ENCODE measurements around the gene DENND1A.
"Not testable (repeated sequence)": the region's sequence is repeated elsewhere in the genome, so short reads cannot be mapped to it uniquely, and the experiment has no call there.

The DENND1A gene

GRCh38 chr9:123929870-123930831, at the start of gene DENND1A:
Gene DENND1A, minus strand, starts transcription at chr9:123930126. Its CDS starts 221 bp downstream, at chr9:123929905.
- peak; percentile 92 for DNase-seq

- DNase-seq, result no peak
These were observed 49.1 kb upstream of the DENND1A start for GRCh38 chr9:123978981-123979380.

GRCh38 chr9:123976579-123976978, 46.7 kb upstream of the DENND1A start:
- not testable (repeated sequence) for DNase-seq

- no peak for DNase-seq
These were observed 45.9 kb upstream of the DENND1A start for GRCh38 chr9:123975871-123976270.

- no peak for DNase-seq
These were observed 44.5 kb upstream of the DENND1A start for GRCh38 chr9:123974471-123974870.

GRCh38 chr9:123973590-123974223, 43.8 kb upstream of the DENND1A start:
- no peak for DNase-seq

GRCh38 chr9:123972618-123973017, 42.7 kb upstream of the DENND1A start:
- DNase-seq, result no peak

GRCh38 chr9:123967323-123967722, 37.4 kb upstream of the DENND1A start:
- no peak for DNase-seq

GRCh38 chr9:123965801-123966686, 36.1 kb upstream of the DENND1A start:
- DNase-seq, result no peak

GRCh38 chr9:123964761-123965160, 34.8 kb upstream of the DENND1A start:
- no peak for DNase-seq

- DNase-seq, result no peak
These were observed 31.0 kb upstream of the DENND1A start for GRCh38 chr9:123960965-123961364.

GRCh38 chr9:123960366-123960765, 30.4 kb upstream of the DENND1A start:
- DNase-seq, result no peak

- no peak for DNase-seq
These were observed 29.9 kb upstream of the DENND1A start for GRCh38 chr9:123959787-123960186.

- no peak for DNase-seq
These were observed 27.8 kb upstream of the DENND1A start for GRCh38 chr9:123957731-123958130.

- no peak for DNase-seq
These were observed 27.3 kb upstream of the DENND1A start for GRCh38 chr9:123957168-123957721.

- DNase-seq, result no peak
These were observed 25.7 kb upstream of the DENND1A start for GRCh38 chr9:123955637-123956036.

GRCh38 chr9:123954518-123955280, 24.8 kb upstream of the DENND1A start:
- no peak for DNase-seq

- no peak for DNase-seq
These were observed 22.9 kb upstream of the DENND1A start for GRCh38 chr9:123952641-123953495.

- no peak for DNase-seq
These were observed 18.4 kb upstream of the DENND1A start for GRCh38 chr9:123948286-123948685.

- DNase-seq, result no peak
These were observed 17.4 kb upstream of the DENND1A start for GRCh38 chr9:123947326-123947725.

Data from CD4-positive, alpha-beta T cell treated with Interleukin-12 subunit alpha and Interleukin-12 subunit beta, for 1 hour (primary cell).